ENCODE results near the gene TMEM117.
"Not testable (repeated sequence)": the region's sequence is repeated elsewhere in the genome, so short reads cannot be mapped to it uniquely, and the experiment has no call there.

The TMEM117 gene

DNA sequence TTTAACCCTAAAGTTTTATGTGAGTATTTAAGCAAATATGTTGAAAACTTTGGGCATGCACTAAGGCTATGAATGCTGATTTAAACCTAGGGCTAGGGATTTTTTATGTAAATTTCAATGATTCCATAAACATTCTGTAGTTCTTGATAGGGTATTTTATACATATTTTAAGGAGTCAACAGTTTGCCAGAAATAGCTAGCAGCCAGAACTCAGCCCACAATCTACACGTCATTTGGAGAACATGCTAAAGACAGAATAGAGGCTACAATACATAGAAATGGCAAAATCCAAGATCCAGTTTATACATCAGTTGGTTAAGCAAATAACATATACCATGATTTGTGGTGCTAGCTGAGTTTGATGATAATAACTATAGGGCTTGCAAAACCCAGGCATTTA, 184.7 kb downstream of the TMEM117 start:
- no peak for DNase-seq (ENCODE audit: low read depth in 3 of 3)

DNA sequence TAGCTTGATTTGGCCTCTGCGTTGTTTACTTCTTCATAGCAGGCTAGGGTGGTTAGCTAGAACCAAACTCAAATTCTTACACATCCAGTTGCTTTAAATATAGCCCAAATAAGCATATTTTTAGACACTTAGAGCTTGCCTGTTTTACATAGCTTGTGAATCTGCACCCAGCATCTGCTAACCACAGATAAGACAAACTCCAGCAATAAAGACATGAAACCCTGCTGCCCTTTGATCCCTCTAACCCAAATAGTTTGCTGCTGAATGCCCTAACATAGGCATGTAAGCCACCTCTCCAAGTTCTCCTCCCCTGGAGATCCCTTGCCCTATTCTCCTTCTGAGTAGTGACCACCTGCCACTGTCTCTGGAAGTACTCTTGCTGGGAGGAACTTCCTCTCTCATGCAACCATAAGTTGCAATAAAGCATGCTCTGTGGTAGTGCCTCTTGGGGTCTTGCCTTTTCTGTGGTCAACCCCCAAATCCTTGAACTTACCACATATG, 185.6 kb downstream of the TMEM117 start:
- DNase-seq (ENCODE audit: low read depth in 3 of 3) = no peak

DNA sequence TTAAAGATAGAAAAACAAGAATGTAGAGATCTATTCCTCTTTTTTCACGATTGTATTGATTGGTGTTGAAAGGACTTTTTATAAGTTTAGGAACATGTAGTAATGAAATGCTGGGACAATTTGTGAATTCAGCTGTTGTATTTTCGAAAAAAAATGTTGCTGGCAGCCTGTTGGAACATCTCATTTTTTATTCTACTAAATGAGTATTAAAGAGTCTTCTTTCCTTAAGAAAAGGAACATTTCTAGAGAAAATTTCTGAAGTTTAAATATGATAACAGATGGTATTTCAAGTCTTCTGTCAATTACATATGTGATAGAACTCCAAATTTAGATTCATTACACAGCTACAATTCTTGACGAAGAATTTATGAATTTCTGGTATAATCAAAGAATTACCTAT, 189.6 kb downstream of the TMEM117 start:
- no peak for DNase-seq (ENCODE audit: low read depth in 3 of 3)

DNA sequence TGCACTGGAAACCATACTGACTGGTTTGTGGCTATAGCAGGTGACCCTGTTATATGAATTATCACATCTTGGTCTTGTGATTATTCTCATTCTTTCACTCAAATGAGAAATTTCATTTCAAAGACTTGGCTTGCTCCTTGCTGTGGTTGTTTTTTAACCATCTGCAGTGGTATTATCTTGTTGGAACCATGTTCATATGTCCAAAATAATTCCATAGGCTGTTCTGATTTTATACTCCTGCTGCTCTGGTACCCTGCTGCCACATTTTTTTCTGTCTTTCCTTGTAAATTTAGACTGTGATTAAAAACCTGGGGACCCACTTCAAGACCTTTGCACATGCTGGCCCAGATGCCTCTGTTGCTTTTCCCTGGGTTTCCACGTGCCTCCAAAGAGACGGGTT, 190.2 kb downstream of the TMEM117 start:
- DNase-seq (ENCODE audit: low read depth in 3 of 3) = no peak

DNA sequence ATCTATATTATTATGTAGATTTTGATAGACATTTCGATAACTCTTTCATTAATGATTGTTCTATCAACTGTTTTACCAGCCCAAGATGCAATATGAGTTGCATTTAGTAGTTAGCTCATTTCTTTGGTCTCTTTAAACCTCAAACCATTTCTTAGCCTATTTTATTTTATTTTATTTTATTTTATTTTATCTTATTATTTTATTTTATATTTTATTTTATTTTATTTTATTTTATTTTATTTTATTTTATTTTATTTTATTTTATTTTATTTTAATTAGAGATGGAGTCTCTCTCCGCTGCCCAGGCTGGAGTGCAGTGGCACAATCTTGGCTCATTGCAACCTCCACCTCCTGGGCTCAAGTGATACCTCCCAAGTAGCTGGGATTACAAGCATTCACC, 191.0 kb downstream of the TMEM117 start:
- not testable (repeated sequence) for DNase-seq (ENCODE audit: low read depth in 3 of 3)

DNA sequence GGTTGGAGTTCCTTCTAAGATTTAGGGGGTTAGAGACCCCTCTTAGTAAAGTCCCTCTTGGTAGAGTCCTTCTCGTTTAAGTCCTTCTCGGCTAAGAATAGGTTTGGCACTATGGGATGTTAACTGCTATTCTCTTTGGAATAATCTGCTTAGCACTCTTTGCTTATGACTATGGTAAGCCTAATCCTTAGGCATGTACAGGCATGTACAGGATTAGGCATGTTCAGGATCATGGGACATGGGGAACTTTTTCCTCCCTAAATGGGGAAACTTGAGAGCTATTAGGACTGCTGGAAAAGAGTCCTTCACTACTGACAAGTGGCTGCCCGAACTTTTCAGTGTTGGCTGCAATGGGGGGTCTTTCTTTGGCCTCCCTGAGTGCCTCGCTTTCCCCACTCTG, 193.3 kb downstream of the TMEM117 start:
- DNase-seq (ENCODE audit: low read depth in 3 of 3) = no peak

DNA sequence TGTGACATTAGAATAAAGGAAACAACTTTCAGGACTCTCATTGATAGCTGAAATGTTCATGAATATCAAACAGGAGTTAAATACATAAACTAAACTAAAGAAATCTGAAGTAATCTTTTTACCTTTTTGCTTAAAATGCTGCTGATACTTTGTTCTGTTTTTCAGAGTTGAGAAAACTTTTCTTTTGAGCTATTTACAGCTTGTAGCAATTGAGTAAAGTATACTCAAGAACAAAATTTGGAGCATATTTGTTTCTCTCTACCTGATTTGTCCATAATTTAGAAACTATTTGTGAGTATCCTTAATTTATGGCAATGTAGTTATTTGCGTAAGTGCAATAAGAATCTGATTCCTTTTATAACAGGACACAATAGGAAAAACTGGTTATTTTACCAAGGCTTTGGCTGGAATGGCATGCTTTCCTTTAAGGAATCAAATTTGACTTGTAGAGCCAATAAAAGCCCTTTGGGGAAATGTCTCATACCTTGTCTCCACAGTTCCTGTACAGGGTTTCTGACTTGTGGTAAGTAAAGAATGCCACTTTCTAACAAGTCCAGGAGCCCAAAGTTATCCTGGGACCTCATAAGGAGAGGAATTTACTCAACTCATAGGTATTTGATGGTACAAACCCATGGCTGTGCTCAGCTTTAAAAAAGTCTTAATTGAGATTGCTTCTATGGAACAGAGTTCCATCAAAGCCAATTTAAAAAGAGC, 195.7 kb downstream of the TMEM117 start:
- no peak for DNase-seq (ENCODE audit: low read depth in 3 of 3)

DNA sequence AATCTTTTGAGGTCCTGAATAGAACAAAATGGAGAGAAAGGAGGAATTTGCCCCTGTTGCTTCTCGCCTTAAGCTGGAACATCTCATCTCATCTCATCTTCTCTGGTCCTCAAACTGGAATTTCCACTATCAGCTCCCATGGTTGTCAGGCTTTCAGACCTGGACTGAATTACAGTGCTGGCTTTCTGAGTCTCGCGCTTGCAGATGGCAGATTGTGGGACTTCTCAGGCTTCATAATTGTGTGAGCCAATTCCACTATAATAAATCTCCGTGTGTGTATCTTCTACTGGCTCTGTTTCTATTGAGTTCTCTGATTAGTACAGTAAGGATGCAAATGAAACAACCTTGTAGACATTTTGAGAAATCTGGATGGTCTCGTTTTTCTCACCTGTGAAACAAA, 199.0 kb downstream of the TMEM117 start:
- no peak for DNase-seq (ENCODE audit: low read depth in 3 of 3)

DNA sequence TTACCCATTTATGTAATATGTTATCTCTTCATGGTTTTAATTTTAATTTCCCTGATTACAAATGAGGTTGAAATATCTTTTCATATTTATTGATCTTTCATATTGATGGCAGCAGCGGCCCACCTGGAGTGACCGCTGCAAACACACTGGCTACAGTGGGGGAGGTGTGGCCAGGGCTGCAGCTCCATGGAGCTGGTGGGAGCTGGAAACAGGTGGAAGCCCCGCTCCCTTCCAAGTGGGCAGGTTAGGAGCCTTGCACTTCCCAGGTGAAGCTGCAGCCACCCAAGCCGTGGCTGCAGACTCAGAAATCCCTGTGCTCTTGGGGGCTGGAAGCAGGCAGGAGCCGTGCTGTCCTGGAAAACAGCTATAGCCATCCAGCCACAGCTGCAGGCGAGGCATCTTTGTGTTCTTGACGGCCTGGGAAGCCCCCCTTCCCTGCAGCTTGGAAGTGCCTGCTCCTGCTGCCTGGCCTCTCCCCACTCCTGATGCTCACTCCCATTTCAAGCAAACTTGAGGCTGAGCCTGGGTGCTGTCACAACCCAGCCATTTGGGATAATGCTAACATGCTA, 201.1 kb downstream of the TMEM117 start:
- no peak for DNase-seq (ENCODE audit: low read depth in 3 of 3)

DNA sequence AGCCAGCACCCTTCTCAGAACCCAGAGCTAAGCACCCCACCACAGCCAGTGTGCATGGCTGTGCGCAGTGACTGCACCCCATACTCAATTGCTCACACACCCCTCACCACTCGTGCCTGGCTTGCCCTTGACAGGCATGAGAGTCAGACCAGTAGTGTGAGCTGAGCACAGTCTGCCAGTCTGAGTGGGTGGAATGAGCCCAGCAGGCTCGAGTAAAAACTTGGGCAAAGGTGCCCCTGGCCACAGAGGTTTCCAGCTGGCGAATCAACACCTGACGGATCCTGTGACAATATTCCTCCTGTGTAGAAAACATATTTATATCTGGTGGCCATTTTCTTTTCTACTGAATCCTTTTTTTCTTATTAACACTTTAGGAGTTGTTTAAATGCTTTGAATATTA, 202.5 kb downstream of the TMEM117 start:
- DNase-seq (ENCODE audit: low read depth in 3 of 3) = no peak

DNA sequence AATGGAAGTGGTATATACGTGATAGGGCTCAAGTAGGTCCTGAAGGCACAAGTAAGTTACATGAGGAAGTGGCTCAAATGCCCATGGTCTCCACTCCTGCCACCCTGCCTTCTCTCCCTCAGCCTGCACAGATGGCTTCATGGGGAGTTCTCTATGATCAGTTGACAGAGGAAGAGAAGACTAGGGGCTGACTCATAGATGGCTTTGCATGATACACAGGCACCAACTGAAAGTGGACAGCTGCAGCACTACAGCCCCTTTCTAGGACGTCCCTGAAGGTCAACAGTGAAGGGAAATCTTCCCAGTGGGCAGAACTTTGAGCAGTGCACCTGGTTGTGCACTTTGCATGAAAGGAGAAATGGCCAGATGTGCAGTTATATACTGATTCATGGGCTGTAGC, 208.6 kb downstream of the TMEM117 start:
- not testable (repeated sequence) for DNase-seq (ENCODE audit: low read depth in 3 of 3)

DNA sequence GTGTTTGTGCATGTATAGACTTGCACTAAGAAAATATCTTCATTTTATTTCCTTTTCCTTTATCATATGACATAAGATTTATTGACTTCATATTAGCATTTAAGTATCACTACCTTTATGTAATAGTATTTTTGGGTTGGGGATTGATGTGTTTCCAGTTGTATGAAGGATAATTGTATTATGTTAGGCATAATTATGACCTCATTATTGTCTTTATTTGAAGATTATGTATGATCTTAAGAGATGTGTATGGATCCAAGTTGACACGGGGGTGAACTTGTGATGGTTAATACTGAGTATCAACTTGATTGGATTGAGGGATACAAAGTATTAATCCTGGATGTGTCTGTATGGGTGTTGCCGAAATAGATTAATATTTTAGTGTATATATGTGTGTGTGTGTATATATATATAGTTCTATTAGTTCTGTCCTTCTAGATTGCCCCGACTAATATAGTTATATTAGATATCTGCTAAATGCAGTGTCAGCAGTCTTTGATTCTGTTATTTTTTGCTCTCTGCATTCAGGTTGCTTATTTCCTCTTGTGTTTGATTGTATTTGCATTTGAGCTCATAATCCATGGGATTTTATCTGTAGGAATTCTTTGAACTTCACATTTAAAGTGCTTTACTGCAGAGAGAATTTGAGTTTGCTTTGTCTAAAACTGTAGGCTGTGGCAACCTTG, 211.0 kb downstream of the TMEM117 start:
- no peak for DNase-seq (ENCODE audit: low read depth in 3 of 3)

DNA sequence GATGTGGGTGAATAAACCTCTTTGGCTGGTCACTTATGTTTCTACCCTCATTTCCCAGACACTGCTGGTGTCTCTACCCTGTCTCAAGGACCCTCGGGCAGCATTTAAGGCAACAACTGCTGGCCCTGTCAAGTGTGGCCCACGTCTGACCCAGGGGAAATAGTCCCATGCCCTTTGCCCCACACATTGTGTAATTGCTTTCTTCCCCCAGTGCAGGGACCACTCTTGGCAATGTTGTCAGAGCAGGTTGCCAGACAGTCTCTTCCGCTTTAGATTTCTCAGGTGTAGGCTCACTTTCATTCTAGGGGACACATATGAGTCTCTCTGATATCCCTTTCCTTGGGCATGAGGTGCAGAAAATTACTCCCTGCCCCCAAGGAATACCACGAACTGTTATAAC, 216.7 kb downstream of the TMEM117 start:
- no peak for DNase-seq (ENCODE audit: low read depth in 3 of 3)

DNA sequence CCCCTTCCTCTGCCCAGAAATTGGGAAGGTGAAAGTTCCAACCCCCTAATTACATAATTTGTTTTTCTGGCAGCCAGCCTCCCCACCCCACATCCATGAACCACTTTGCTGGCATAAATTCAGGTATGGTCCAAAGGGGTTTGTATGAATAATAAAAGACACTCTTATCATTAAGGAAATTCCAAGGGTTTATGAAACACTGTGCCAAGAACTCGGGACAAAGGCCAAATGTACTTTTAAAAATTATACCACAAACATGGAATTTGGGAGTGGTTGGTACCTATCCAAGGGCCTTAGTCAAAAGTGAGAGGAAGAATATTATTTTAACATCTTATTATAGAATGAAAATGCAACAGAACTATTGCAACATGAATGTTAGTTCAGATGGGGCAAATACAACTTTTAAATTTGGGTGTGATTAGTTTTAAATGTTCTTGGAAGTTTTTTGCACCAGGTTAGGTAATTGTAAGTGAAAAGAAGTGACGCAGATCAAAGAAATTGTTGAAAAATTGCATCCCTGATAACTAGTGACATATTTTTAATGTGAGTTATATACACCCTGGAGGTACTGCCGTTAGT, 217.8 kb downstream of the TMEM117 start:
- no peak for DNase-seq (ENCODE audit: low read depth in 3 of 3)

DNA sequence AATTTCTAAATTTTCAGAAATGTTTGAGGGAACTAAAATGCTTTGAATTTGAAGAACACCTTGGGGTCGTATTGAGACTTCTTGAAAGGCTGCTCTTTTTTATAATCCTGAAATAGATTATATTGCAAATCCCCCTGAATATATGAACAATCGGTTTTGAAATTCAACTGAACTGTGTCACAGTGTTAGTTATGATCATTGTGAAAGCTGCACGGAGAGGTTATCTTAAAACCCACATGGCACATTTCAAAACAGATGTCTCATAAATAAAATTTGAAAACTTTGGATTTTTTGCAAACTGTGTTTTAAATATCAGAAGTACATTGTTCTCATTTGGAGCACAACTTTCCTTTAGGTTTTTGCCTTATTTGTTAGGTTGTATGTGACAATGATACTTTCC, 218.4 kb downstream of the TMEM117 start:
- no peak for DNase-seq (ENCODE audit: low read depth in 3 of 3)

DNA sequence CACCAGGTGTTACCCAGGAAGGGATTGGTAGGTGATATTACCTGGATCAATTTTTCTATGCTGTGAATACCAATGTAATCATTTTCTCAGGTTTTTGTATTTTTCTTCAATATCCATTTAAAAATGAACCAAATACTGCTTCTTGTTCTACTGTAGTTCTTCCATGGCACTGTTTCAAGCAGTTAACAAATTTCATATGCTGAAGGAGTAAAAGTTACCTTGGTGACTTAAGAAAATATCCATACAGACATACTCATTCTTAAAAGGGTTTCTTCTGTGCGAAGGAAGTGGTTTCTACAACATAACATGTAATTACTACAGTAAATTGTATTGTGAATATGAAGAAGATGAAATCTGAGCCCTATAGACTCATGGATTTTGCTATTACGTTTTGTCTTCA, 222.5 kb downstream of the TMEM117 start:
- no peak for DNase-seq (ENCODE audit: low read depth in 3 of 3)

DNA sequence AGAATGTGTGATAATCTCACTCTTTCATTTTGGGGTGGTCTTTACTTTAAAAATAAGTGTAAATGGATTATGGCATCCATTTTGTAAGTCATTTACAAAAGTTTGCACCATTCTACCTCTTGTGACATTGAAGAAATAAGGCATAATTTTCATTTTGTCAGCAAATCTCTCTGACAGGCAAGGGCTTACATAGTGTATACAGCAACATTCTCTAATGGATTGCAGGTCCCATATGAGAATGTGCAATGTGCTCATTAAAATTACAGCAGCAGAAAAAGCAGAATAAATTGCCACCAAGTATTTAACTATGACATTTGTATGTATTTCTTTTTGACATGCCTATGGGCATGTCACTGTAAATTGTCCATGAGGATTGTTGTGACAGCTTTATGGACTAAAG, 223.6 kb downstream of the TMEM117 start:
- DNase-seq (ENCODE audit: low read depth in 3 of 3) = no peak

DNA sequence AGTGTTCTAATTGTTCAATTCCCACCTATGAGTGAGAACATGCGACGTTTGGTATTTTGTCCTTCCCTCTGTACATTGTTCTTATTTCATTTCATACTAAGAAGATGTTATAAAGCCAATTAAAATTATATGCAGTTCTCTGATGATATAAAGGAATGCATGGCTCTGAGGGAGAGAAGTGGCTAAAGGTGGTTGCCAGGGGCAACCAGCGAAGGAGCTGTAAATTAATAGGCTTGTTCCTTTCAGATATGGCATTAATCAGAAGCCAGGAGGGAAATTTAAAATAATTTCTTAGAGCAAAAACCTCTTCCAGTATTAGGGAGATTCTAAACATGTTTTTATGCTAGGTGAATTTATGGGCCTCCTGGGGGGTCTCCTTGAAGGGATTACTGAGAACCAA, 227.8 kb downstream of the TMEM117 start:
- no peak for DNase-seq (ENCODE audit: low read depth in 3 of 3)

DNA sequence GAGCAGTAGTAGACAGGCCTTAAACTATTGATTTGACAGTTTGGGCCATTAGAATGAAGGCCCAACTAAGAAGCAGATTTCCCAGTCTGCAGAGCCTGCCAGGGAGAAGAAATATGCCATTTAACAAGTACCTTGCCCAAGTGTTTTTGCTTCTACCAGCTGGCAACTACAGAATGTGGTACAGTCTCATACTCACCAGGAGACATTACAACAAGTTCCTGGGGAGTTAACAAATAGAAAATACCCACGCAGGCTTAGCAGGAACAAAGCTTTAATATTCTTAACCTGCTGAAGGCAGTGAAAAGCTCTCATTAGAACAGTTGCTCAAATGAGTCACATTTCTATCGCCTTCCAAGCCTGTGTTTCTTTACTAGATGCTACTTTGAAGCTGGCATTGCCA, 241.0 kb downstream of the TMEM117 start:
- DNase-seq (ENCODE audit: low read depth in 3 of 3) = no peak

DNA sequence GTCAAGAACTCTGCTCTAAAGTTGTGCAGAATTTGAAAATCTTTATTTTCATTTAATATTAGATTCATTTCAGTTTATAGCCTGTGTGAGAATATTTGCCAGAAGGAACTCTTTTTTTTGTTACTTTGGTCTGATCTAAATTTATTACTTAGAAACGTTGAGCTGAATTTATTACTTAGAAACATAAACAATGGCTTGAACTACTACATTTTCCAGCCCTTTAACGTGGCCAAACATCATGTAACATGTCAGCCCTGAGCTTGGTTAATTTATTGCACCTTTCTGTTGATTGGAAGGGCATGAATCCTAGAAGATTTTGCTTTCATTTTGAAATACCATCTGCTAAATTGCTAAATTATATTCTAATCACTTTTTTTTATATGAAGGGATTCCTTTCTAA, 241.4 kb downstream of the TMEM117 start:
- no peak for DNase-seq (ENCODE audit: low read depth in 3 of 3)

DNA sequence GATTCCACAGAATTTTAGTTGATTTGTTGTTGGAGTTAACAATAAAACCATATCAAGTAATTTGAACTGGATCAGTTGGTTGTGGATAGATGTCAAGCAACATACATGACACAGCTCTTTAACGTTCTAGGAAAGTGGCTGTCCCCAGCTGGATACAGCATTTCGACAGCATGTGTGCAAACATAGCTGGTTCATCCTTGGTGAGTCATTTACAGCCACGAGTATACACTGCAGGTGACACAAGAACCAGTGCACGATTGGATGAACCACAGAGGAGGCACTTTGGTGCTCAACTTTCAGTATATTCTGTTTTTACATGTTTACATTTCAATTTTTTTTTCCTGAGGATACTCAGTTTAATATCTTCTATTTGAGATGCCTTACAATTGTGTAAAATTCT, 242.4 kb downstream of the TMEM117 start:
- DNase-seq (ENCODE audit: low read depth in 3 of 3) = no peak

DNA sequence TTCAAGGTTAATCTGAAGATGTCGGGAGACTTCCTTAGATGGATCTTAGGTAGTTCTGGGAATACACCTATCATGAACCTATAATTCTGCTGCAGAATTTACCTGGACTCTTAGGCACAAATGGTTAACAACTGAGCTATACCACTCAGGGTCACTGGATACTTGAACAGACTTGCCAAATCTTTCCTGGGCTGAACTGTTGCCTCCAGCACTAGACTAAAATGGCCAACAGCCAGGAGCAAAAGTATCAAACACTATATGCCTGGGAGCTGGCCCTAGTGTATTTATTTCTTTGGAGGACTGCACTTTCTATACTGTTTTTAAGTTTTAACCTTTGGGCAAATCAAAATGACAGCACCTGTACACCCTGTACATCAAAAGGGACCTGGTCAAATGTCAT, 252.8 kb downstream of the TMEM117 start:
- no peak for DNase-seq (ENCODE audit: low read depth in 3 of 3)
